ENCODE data around the gene CXorf49B.

CXorf49B gene

DNA sequence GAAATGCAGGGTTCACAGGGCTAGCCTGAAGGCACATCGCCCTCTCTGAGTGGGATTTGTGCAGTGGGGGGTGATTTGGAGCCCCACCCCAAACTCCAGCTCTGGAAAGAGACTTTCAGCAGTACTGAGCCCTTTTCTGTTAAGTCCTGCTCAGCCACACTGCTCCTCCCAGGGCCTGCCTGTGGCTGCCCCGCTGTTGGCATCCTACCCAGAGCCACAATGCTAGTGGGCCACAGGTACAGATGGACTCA lies 52.7 kb downstream of the CXorf49B start (continued):
- TF ChIP-seq ZNF169 (tag by site-specific recombination; IDR thresholded peaks at IDR 0.05) (no peak), ZNF521 (tag by site-specific recombination; IDR thresholded peaks at IDR 0.05) (no peak)

Data from HEK293 (cell line).